ENCODE measurements around the gene ERO1A.

ERO1A gene

DNA sequence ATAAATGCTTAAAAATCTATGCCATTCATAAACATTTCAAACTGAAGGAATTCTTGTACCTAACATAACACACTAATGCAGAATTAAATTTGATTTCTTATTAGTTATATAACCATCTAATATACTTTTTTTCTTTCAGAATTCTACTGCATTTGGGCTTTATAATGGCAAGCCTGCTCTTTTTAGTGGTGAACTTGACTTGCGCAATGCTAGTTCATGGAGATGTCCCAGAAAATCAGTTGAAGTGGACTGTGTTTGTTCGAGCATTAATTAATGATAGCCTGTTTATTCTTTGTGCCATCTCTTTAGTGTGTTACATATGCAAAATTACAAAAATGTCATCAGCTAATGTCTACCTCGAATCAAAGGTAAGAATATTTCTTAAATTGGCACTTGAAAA is 95.4 kb downstream of the ERO1A start:
- DNase-seq (ENCODE audit: low read depth), result no peak

DNA sequence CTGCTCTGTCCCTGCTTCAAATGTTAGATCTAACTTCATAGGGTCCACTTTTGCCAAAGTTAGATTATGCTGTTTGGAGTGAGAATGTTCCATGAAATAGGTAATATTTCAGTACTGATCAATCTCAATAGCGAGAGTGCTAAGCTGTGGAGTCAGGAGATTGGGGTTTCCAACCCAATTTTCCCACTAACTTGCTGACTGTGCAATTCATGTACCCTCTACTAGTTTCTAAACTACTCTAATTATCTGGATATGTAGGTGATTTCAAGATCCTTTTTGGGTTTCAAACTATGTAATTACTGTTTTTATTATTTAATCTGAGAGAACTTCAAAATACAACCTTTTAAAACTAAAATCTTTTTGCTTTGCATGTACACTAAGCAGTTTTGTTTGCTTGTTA is 96.8 kb downstream of the ERO1A start:
- DNase-seq (ENCODE audit: low read depth), result no peak

DNA sequence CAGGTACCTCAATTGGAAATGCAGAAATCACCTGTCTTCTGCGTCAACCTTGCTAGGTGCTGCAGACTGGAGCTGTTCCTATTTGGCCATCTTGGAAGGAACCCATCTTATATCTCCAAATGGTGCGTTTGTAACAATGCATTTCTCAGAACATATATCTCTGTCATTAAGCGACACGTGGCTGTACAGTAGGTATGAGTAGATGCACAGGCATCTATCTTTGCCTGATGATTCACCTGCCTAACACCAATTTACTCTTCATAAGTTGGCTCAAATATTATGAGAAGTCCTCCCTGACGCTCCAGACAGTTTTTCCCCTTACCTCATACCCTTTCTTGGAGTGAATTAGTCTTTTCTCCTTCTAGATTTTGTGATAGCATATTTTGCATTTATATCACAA is 98.5 kb downstream of the ERO1A start:
- no peak for DNase-seq (ENCODE audit: low read depth)

DNA sequence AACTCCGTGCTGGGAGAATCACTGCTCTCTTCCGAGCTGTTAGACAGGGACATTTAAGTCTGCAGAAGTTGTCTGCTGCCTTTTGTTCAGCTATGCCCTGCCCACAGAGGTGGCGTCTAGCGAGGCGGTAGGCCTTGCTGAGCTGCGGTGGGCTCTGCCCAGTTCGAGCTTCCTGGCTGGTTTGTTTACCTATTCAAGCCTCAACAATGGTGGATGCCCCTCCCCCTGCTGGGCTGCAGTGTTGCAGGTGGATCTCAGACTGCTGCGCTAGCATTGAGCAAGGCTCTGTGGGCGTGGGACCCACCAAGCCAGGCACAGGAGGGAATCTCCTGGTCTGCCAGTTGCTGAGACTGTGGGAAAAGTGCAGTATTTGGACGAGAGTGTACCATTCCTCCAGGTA is 99.0 kb downstream of the ERO1A start:
- no peak for DNase-seq (ENCODE audit: low read depth)

DNA sequence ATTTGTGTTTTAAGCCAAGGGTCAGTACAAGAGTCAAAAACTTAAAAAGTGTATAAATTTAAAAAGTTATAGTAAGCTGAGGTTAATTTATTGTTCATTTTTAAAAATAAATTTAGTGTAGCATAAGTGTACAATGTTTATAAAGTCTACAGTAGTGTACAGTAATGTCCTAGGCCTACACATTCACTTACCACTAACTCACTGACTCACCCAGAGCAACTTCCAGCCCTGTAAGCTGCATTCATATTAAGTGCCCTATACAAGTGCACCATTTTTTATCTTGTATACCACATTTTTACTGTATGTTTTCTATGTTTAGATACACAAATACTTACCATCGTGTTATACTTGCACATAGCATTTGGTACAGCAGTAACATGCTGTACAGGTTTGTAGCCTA is 105.0 kb downstream of the ERO1A start:
- DNase-seq (ENCODE audit: low read depth), result no peak

Measured in stimulated activated CD4-positive, alpha-beta T cell treated with anti-CD3 and anti-CD28 coated beads, Interleukin-2, amount 100 ng/mL, for 4 hours (primary cell).